ENCODE results near the gene SYNPO2. TPM values are rescaled to one million over a fixed set of nuclear protein-coding genes. Genes with fewer than 3 reads are reported as not detected.
A peak's percentile ranks its signal among the peaks of the same experiment; 100 is the strongest.

The SYNPO2 gene
- total and polyA plus RNA-seq, 2 of the 13 experiments (the other 11 are each of a cell fraction or from before 2014, with no cell fraction given) = not detected

DNA sequence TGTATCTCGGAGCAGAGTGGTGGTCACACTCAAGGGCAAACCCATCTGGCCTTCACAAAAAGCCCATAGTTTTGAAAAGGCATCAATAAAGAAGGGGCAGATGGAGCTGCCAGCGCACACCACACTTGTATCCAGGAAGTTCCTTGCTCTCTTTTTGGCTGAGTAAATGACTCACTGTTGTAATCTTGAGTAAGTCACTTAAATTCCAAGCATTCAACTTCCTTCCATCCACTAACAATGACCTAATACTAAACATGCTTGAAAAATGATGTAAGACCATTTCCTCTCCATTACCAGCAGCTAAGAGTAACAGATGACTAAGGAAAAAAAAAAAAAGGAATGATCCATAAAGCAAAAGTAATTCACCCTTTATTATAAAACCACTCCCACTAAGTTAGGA is 214.6 kb downstream of the SYNPO2 start:
- Histone ChIP-seq H3K9me3 (ENCODE audit: low read length) (no peaks in the 10 kb centered on the region), H3K79me2 (ENCODE audit: insufficient read depth, low read length) (no peaks in the 10 kb centered on the region), H3K27ac (ENCODE audit: extremely low read length, insufficient read depth, low read length) (no peak overlapping the region), H3K4me3 (replicated peaks in 1 of 3; ENCODE audit: insufficient read depth in 1 of 3, low read depth in 2 of 3, low read length in 3 of 3) (no peak overlapping the region), H3K4me1 (ENCODE audit: insufficient read depth, low read length) (peaks cover 13% of the 10 kb centered on the region), H3K36me3 (replicated peaks in 1 of 2; ENCODE audit: control insufficient read depth in 1 of 2, insufficient read depth in 2 of 2, low read length in 2 of 2) (no peaks in the 10 kb centered on the region), H4K20me1 (ENCODE audit: insufficient read depth, low read length) (no peaks in the 10 kb centered on the region), H3K27me3 (ENCODE audit: control insufficient read depth in 1 of 2, insufficient read depth in 2 of 2, low read length in 2 of 2) (no peaks in the 10 kb centered on the region), H2AFZ (ENCODE audit: low read length) (no peak overlapping the region), H3K4me2 (ENCODE audit: low read depth, low read length) (no peak overlapping the region), H3K9ac (ENCODE audit: insufficient read depth, low read depth, low read length) (no peak overlapping the region)
- no peak for ATAC-seq
- BruUV-seq (replicated peaks) = no TSS peak
- ChIA-PET POLR2A (interaction anchor here (0.8 to 1.2 kb wide), 3 partner anchors 22 to 109 kb away, joined by 3 read pairs; partner anchors contain the start of gene USP53), CTCF (ENCODE audit: low intra/inter-chr PET ratio, low total read pairs) (no interaction called here)
- 86% methylated on average over 2 of the region's 2 CpGs for WGBS (ENCODE audit: low lambda C conversion rate)
- intact Hi-C loops (cut with micrococcal nuclease; ENCODE audit: unreplicated experiment) (no loop called here), in situ Hi-C loops (cut with HindIII; ENCODE audit: extremely low pct_ligation_motif_present, low pct_unique_long_range_greater_than_20kb) (no loop called here)
- no peak for FAIRE-seq
- DNase-seq (ENCODE audit: low spot score) = peak; percentile 31
- TF ChIP-seq ZBTB21 (CRISPR knock-in tag; IDR thresholded peaks at IDR 0.05) = no peak
- TF ChIP-seq, protein P1, sequence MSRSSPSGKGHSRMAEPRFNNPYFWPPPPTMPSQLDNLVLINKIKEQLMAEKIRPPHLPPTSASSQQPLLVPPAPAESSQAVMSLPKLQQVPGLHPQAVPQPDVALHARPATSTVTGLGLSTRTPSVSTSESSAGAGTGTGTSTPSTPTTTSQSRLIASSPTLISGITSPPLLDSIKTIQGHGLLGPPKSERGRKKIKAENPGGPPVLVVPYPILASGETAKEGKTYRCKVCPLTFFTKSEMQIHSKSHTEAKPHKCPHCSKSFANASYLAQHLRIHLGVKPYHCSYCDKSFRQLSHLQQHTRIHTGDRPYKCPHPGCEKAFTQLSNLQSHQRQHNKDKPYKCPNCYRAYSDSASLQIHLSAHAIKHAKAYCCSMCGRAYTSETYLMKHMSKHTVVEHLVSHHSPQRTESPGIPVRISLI (CRISPR knock-in tag; IDR thresholded peaks at IDR 0.05; ENCODE audit: borderline replicate concordance) = no peak
- peak in 1 of 2 experiments; percentile 25; a peak in 1 of 4 replicates for TF ChIP-seq EP300 (IDR thresholded peaks at IDR 0.05; ENCODE audit: low read depth in 2 of 2, low read length in 2 of 2)
- no peak for TF ChIP-seq EP300 (CRISPR knock-in tag; IDR thresholded peaks at IDR 0.05; ENCODE audit: borderline replicate concordance)
- TF ChIP-seq ZFP62 (CRISPR knock-in tag; IDR thresholded peaks at IDR 0.05) = no peak
- no peak for TF ChIP-seq NR2F2 (IDR thresholded peaks at IDR 0.05; ENCODE audit: borderline replicate concordance, low read depth)
- TF ChIP-seq NR2F1 (CRISPR knock-in tag; IDR thresholded peaks at IDR 0.05) = no peak
- peak; percentile 34; the same call in 1 of the 2 replicates for TF ChIP-seq FOSL2 (CRISPR knock-in tag; IDR thresholded peaks at IDR 0.05)

Data from HepG2 (cell line).